ENCODE results near the gene UACA. TPM values are rescaled to one million over a fixed set of nuclear protein-coding genes. Genes with fewer than 3 reads are reported as not detected.
A peak's percentile ranks its signal among the peaks of the same experiment; 100 is the strongest.

UACA gene
- total RNA-seq, 4 donors from 2014 or later: 63.9 to 119 (median 92.4) TPM

GRCh38 chr15:70763950-70764730 is 782 bp upstream of the UACA start:
- 11 to 15% methylated on average over 17 of the region's 17 CpGs for WGBS, 2 donors
- H3K4me1 ChIP-seq: peaks cover 33 to 46% of the 10 kb centered on the region in 2 donors
- H3K4me3 ChIP-seq (replicated peaks in 1 of 3): peak overlapping the region in 2 of 3 donors; percentile 66 to 76
- peak; percentile 40 to 47 for DNase-seq
- TF ChIP-seq POLR2A (IDR thresholded peaks at IDR 0.05) (no peak), CTCF (IDR thresholded peaks at IDR 0.05) (no peak)
- H3K36me3 ChIP-seq: no peaks in the 10 kb centered on the region
- H3K9me3 ChIP-seq: no peaks in the 10 kb centered on the region
- no peaks in the 10 kb centered on the region for H3K27me3 ChIP-seq
- H3K27ac ChIP-seq: peak overlapping the region; percentile 91 to 97 (median 95)
- intact Hi-C loops (cut with DNase I): no loop called here

GRCh38 chr15:70762469-70763119 is 764 bp downstream of the UACA start:
- WGBS, 2 donors: 1 to 2% methylated on average over 37 to 39 of the region's 45 CpGs
- peak overlapping the region; percentile 91 to 97 (median 95) for H3K27ac ChIP-seq
- H3K4me1 ChIP-seq: peaks cover 22 to 49% of the 10 kb centered on the region in 2 donors
- H3K9me3 ChIP-seq: no peaks in the 10 kb centered on the region
- peak; percentile 52 to 55 for DNase-seq
- H3K4me3 ChIP-seq (replicated peaks in 1 of 3): peak overlapping the region; percentile 76 to 91 (median 78)
- H3K27me3 ChIP-seq: no peaks in the 10 kb centered on the region
- intact Hi-C loops (cut with DNase I): no loop called here
- no peaks in the 10 kb centered on the region for H3K36me3 ChIP-seq
- TF ChIP-seq POLR2A (IDR thresholded peaks at IDR 0.05): peak in 1 of 2 donors; percentile 24
- TF ChIP-seq CTCF (IDR thresholded peaks at IDR 0.05): no peak

- Histone ChIP-seq H3K4me1 (peaks cover 18 to 51% of the 10 kb centered on the region in 2 donors), H3K27me3 (no peaks in the 10 kb centered on the region), H3K9me3 (no peaks in the 10 kb centered on the region), H3K27ac (peak overlapping the region; percentile 91 to 97 (median 95)), H3K36me3 (no peaks in the 10 kb centered on the region), H3K4me3 (replicated peaks in 1 of 3) (peak overlapping the region in 2 of 3 donors; percentile 76 to 91)
- TF ChIP-seq CTCF (IDR thresholded peaks at IDR 0.05) (no peak), POLR2A (IDR thresholded peaks at IDR 0.05) (no peak)
- no peak for DNase-seq
- intact Hi-C loops (cut with DNase I): no loop called here
- 21 to 29% methylated on average over 7 of the region's 7 CpGs for WGBS, 2 donors
Measured at GRCh38 chr15:70761931-70762468, 1.4 kb downstream of the UACA start.

GRCh38 chr15:70761046-70761445 is 2.3 kb downstream of the UACA start:
- DNase-seq: no peak
- no peak overlapping the region for H3K4me3 ChIP-seq (replicated peaks in 1 of 3)
- no peaks in the 10 kb centered on the region for H3K27me3 ChIP-seq
- H3K4me1 ChIP-seq: peaks cover 18 to 45% of the 10 kb centered on the region in 2 donors
- no peaks in the 10 kb centered on the region for H3K36me3 ChIP-seq
- H3K9me3 ChIP-seq: no peaks in the 10 kb centered on the region
- no peak for TF ChIP-seq CTCF (IDR thresholded peaks at IDR 0.05)
- no peak for TF ChIP-seq POLR2A (IDR thresholded peaks at IDR 0.05)
- intact Hi-C loops (cut with DNase I): no loop called here
- WGBS, 2 donors: 63 to 66% methylated on average over 2 of the region's 2 CpGs
- H3K27ac ChIP-seq: no peak overlapping the region

Measured in thyroid gland (tissue), 4 donors.